Panc1 (cell line): ENCODE results near the gene CBX2. TPM values are rescaled to one million over a fixed set of nuclear protein-coding genes. Genes with fewer than 3 reads are reported as not detected.

Source experiments
- ATAC-seq: fragments of 200-7000 bp; cut with Tn5 transposase; 2 replicates; pipeline ENCODE4 v1.9.1; 2020; ENCODE audit warnings: mild to moderate bottlenecking, moderate library complexity
- BruUV-seq: library from RNA; stranded (reverse); fragments of 400-500 nt; replicated peaks from 2 replicates; lab custom pipeline; 2021; lab: Mats Ljungman, UMichigan
- CTCF ChIA-PET: fragments of 300-600 bp; sonication (Branson Sonifier 250); formaldehyde crosslinking; loops from one replicate; lab custom pipeline; 2022; ENCODE audit warnings: antibody characterized with exemption; lab: Charles Lee
- POLR2A ChIA-PET: fragments of 300-600 bp; sonication (Branson Sonifier 250); formaldehyde crosslinking; loops from one replicate; lab custom pipeline; 2022; ENCODE audit warnings: antibody characterized with exemption; lab: Charles Lee
- DNase-seq: peaks from one replicate; pipeline ENCODE4 v3.0.0-alpha.2; 2010; ENCODE audit warnings: low read depth, low spot score
- H3K27ac ChIP-seq: 2 replicates; pipeline ENCODE4 v1.5.1; 2011; ENCODE audit warnings: mild to moderate bottlenecking, low read length, inconsistent platforms
- H3K27me3 ChIP-seq: fragments of 200-500 bp; sonication (Bioruptor generic); 2 replicates; pipeline ENCODE4 v1.6.0; 2014; ENCODE audit warnings: low read length, inconsistent platforms; ENCODE audit not compliant: control insufficient read depth, insufficient read depth
- H3K36me3 ChIP-seq: fragments of 200-500 bp; sonication (Bioruptor generic); 2 replicates; pipeline ENCODE4 v1.5.1; 2014; ENCODE audit warnings: inconsistent platforms, mild to moderate bottlenecking, low read length, moderate library complexity; ENCODE audit not compliant: control insufficient read depth, insufficient read depth
- H3K4me1 ChIP-seq: 2 replicates; pipeline ENCODE4 v1.5.1; 2011; ENCODE audit warnings: inconsistent platforms, mild to moderate bottlenecking, low read length, moderate library complexity; ENCODE audit not compliant: control insufficient read depth, insufficient read depth
- H3K4me3 ChIP-seq, 2 experiments: 2 replicates each; pipeline ENCODE4 v1.5.1; 2011 to 2012; ENCODE audit warnings: low read depth in 2 of 2, low read length in 2 of 2, mild to moderate bottlenecking in 2 of 2, inconsistent platforms in 1 of 2, moderate library complexity in 1 of 2
- H3K9me3 ChIP-seq: fragments of 200-500 bp; sonication (Bioruptor generic); 2 replicates; pipeline ENCODE4 v1.5.1; 2014; ENCODE audit warnings: low read depth, mild to moderate bottlenecking, inconsistent platforms, low read length, moderate library complexity; ENCODE audit not compliant: control insufficient read depth, insufficient read depth
- POLR2AphosphoS5 ChIP-seq: IDR thresholded peaks from 2 replicates; pipeline ENCODE4 v1.6.1; 2012; ENCODE audit warnings: mild to moderate bottlenecking, low read depth, low read length, moderate library complexity
- SIN3A ChIP-seq: IDR thresholded peaks from 2 replicates; pipeline ENCODE4 v1.6.1; 2012; ENCODE audit warnings: low read depth, mild to moderate bottlenecking, low read length, moderate library complexity, borderline replicate concordance; ENCODE audit not compliant: insufficient read depth
- TCF7L2 ChIP-seq: IDR thresholded peaks from 2 replicates; pipeline ENCODE4 v1.6.1; 2011; ENCODE audit warnings: mild to moderate bottlenecking, low read depth, low read length, inconsistent platforms
- in situ Hi-C: cut with HindIII; loops from 2 replicates; pipeline ENCODE4 v1.10.0; 2016; ENCODE audit warnings: low sequenced_read_pairs, low pct_unique_long_range_greater_than_20kb
- intact Hi-C: fragments of 100-400 bp; cut with micrococcal nuclease; formaldehyde crosslinking; loops from one replicate; pipeline ENCODE4 v1.10.0; 2022; ENCODE audit not compliant: unreplicated experiment
- total RNA-seq: library from RNA; stranded (reverse); gene quantifications from one replicate; pipeline ENCODE4 v1.2.1, GENCODE V29; 2021; ENCODE audit not compliant: unreplicated experiment
- TF ChIP-seq, protein P1 (sequence below): fragments of 450-650 bp; IDR thresholded peaks from 2 replicates; pipeline ENCODE4 v1.5.1; 2017; ENCODE audit warnings: mild to moderate bottlenecking
- TF ChIP-seq, protein P2 (sequence below), 2 experiments: IDR thresholded peaks; 2 replicates each; pipeline ENCODE4 v1.6.1; 2011 to 2012; ENCODE audit warnings: low read depth in 2 of 2, control low read depth in 1 of 2, low read length in 1 of 2, mild to moderate bottlenecking in 1 of 2, moderate library complexity in 1 of 2; ENCODE audit not compliant: insufficient read depth in 1 of 2

CBX2 gene
- total RNA-seq, 1 experiment from 2014 or later = 9.0 TPM

DNA sequence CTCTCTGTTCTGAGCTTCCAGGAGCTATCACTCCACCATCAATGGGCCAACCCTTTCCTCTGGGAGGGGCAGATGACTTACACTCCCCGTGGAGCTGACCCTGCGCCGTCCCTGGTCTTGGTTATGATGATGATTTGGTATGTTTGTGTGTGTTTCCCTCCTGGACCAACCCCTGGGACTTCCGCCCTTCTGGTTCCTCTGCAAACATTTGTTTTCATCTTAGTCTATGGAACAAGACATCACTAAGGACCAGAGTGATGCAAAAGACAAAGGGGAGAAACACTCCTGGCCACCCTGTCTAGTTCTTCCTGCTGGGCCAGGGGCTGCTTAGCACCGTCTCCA, 47.6 kb downstream of the CBX2 start:
- POLR2A ChIA-PET = no interaction called here

DNA sequence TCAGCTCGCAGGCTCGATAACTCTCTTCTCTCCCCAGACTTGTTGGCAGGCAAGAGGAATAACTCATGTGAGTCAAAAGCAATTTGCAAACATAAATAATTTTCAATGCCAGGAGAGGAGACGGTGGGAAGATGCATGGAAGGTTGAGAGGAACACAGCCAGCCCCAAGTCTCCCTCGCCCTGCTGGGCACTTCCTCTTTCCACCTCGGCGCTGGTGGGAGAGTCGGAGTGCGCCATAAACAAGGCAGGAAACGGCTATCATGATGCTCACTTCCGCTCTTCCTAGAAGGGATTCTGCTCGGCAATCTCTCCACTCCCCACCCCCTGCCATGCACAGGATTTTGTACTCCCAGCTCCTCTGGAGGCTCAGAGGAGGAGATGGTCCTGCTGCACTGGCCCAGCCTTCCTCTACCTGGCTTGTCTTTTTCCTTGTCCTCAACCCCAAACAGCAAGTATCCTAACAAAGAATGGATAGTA, 48.3 kb downstream of the CBX2 start:
- in situ Hi-C loops (no loop called here), intact Hi-C loops (no loop called here)
- TF ChIP-seq POLR2AphosphoS5 (no peak), TCF7L2 (no peak), SIN3A (no peak)
- TF ChIP-seq, protein P1, sequence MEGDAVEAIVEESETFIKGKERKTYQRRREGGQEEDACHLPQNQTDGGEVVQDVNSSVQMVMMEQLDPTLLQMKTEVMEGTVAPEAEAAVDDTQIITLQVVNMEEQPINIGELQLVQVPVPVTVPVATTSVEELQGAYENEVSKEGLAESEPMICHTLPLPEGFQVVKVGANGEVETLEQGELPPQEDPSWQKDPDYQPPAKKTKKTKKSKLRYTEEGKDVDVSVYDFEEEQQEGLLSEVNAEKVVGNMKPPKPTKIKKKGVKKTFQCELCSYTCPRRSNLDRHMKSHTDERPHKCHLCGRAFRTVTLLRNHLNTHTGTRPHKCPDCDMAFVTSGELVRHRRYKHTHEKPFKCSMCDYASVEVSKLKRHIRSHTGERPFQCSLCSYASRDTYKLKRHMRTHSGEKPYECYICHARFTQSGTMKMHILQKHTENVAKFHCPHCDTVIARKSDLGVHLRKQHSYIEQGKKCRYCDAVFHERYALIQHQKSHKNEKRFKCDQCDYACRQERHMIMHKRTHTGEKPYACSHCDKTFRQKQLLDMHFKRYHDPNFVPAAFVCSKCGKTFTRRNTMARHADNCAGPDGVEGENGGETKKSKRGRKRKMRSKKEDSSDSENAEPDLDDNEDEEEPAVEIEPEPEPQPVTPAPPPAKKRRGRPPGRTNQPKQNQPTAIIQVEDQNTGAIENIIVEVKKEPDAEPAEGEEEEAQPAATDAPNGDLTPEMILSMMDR = no peak
- TF ChIP-seq, protein P2, sequence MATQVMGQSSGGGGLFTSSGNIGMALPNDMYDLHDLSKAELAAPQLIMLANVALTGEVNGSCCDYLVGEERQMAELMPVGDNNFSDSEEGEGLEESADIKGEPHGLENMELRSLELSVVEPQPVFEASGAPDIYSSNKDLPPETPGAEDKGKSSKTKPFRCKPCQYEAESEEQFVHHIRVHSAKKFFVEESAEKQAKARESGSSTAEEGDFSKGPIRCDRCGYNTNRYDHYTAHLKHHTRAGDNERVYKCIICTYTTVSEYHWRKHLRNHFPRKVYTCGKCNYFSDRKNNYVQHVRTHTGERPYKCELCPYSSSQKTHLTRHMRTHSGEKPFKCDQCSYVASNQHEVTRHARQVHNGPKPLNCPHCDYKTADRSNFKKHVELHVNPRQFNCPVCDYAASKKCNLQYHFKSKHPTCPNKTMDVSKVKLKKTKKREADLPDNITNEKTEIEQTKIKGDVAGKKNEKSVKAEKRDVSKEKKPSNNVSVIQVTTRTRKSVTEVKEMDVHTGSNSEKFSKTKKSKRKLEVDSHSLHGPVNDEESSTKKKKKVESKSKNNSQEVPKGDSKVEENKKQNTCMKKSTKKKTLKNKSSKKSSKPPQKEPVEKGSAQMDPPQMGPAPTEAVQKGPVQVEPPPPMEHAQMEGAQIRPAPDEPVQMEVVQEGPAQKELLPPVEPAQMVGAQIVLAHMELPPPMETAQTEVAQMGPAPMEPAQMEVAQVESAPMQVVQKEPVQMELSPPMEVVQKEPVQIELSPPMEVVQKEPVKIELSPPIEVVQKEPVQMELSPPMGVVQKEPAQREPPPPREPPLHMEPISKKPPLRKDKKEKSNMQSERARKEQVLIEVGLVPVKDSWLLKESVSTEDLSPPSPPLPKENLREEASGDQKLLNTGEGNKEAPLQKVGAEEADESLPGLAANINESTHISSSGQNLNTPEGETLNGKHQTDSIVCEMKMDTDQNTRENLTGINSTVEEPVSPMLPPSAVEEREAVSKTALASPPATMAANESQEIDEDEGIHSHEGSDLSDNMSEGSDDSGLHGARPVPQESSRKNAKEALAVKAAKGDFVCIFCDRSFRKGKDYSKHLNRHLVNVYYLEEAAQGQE (IDR thresholded peaks at IDR 0.05; ENCODE audit: insufficient read depth in 1 of 2, low read depth in 2 of 2, low read length in 1 of 2) = no peak
- ATAC-seq (no peak), DNase-seq (no peak)
- Histone ChIP-seq H3K36me3 (no peaks in the 10 kb centered on the region), H3K27ac (no peak overlapping the region), H3K9me3 (no peaks in the 10 kb centered on the region), H3K27me3 (no peaks in the 10 kb centered on the region), H3K4me1 (peaks cover 27% of the 10 kb centered on the region), H3K4me3 (no peak overlapping the region)
- no TSS peak for BruUV-seq
- ChIA-PET CTCF (no interaction called here), POLR2A (no interaction called here)

More for the DNA sequence above, 47.6 kb downstream of the CBX2 start:
- intact Hi-C loops (no loop called here), in situ Hi-C loops (no loop called here)
- Histone ChIP-seq H3K36me3 (no peaks in the 10 kb centered on the region), H3K4me3 (no peak overlapping the region), H3K27ac (no peak overlapping the region), H3K4me1 (peaks cover 20% of the 10 kb centered on the region), H3K27me3 (no peaks in the 10 kb centered on the region), H3K9me3 (no peaks in the 10 kb centered on the region)
- CTCF ChIA-PET = no interaction called here
- no peak for TF ChIP-seq SIN3A
- TF ChIP-seq TCF7L2 = no peak
- TF ChIP-seq, protein P1 = no peak
- ATAC-seq (no peak), DNase-seq (no peak)
- no TSS peak for BruUV-seq
